Measurements from ENCODE around the gene DNAH5.

- no peak for TF ChIP-seq CTCF (IDR thresholded peaks at IDR 0.05)
- no peak for TF ChIP-seq POLR2AphosphoS5 (IDR thresholded peaks at IDR 0.05)
These were observed 205.0 kb downstream of the DNAH5 start for GRCh38 chr5:13739479-13739878.

All from stomach (tissue), 4 donors.